ENCODE measurements around the gene SYNDIG1. TPM values are rescaled to one million over a fixed set of nuclear protein-coding genes. Genes with fewer than 3 reads are reported as not detected.

Gene SYNDIG1
- total RNA-seq, 1 experiment from 2014 or later = 5.4 TPM

DNA sequence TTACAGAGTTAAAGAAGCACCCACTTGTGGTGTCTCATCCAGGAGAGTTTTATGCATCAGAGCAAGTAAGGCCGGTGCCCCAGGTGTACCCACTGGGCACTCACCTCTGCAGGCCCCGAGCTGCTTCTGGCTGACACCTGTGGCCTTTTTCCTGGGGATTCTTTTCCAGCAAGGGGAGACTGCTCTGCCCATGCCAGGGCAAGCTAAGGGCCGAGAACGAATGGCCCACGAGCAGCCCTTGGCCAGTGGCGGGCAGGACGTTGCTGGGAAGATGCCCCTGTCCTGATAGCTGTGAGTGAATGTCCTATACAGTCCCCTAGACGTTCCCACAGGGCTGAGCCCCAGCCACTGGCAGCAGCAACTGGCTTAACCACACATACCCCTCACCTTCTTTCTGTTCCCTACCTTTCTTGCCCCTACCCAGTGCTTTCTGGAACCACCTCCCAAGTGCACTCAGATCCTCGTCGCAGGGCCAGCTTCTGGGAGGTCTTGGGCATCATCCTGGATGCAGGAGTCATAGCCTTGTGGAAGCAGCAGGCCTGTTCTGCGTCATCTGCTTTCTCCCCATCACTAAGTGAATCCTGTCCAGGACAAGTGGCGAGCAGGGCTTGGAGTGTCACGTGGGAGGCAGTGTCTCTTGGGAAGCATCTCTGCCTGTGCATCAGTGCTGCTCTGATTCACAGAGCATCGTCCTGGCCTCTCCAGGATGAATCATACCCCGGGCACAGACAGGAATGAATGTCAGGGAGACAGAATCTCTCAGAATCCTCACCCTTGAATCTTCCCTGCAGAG is 32.5 kb downstream of the SYNDIG1 start:
- Histone ChIP-seq H4K20me1 (ENCODE audit: control insufficient read depth, insufficient read depth, insufficient read length) (no peaks in the 10 kb centered on the region), H3K56ac (ENCODE audit: insufficient read length, low read depth, low read length) (no peak overlapping the region), H4K8ac (replicated peaks; ENCODE audit: insufficient read length, low read depth, low read length) (no peak overlapping the region), H3K23me2 (ENCODE audit: insufficient read length, low read depth, low read length, poor library complexity, severe bottlenecking) (no peaks in the 10 kb centered on the region), H4K5ac (ENCODE audit: insufficient read length, low read depth, low read length) (no peak overlapping the region), H3K9me3 (ENCODE audit: control insufficient read depth, low read depth, low read length) (no peaks in the 10 kb centered on the region), H2AK5ac (ENCODE audit: insufficient read length, low read length) (no peak overlapping the region), H3K4me1 (ENCODE audit: insufficient read depth, low read length) (no peaks in the 10 kb centered on the region), H3K79me1 (ENCODE audit: insufficient read depth, low read depth, low read length, poor library complexity, severe bottlenecking) (no peaks in the 10 kb centered on the region), H2BK5ac (ENCODE audit: insufficient read length, low read length) (no peak overlapping the region), H3K79me2 (ENCODE audit: insufficient read depth, low read length) (no peaks in the 10 kb centered on the region), H3K14ac (ENCODE audit: insufficient read depth, low read length) (no peak overlapping the region), H3K4ac (ENCODE audit: low read depth, low read length) (no peak overlapping the region), H3K18ac (ENCODE audit: insufficient read length, low read depth, low read length) (no peak overlapping the region), H2BK12ac (ENCODE audit: insufficient read length, low read depth, low read length) (no peak overlapping the region), H3K4me2 (ENCODE audit: insufficient read depth, insufficient read length, low read length) (no peak overlapping the region), H2BK20ac (ENCODE audit: low read depth, low read length, poor library complexity, severe bottlenecking) (no peak overlapping the region), H4K91ac (ENCODE audit: insufficient read length, low read depth, low read length) (no peak overlapping the region), H3K23ac (ENCODE audit: insufficient read length, low read depth, low read length) (no peak overlapping the region), H3T11ph (ENCODE audit: low read length) (no peak overlapping the region), H3K27me3 (ENCODE audit: insufficient read depth, low read length) (no peaks in the 10 kb centered on the region), H3K27ac (ENCODE audit: insufficient read length, low read depth, low read length) (no peak overlapping the region), H2BK120ac (ENCODE audit: low read depth, low read length, poor library complexity, severe bottlenecking) (no peak overlapping the region), H3K9ac (ENCODE audit: extremely low read depth, insufficient read length, low read length) (no peak overlapping the region), H2BK15ac (ENCODE audit: low read depth, low read length) (no peak overlapping the region), H2AFZ (ENCODE audit: low read length) (no peak overlapping the region)
- Mint-ChIP-seq H3K27ac (peak overlapping the region in 1 of 3 experiments; percentile 51; a peak in 1 of 7 replicates), H3K9me3 (no peaks in the 10 kb centered on the region), H3K36me3 (ENCODE audit: insufficient read depth in 1 of 3, low read depth in 3 of 3) (peaks cover 0 to 2% (median 0%) of the 10 kb centered on the region in 3 experiments; a peak in 1 of 7 replicates), H3K27me3 (ENCODE audit: low read depth) (no peaks in the 10 kb centered on the region), H3K4me1 (peaks cover 0 to 13% of the 10 kb centered on the region in 2 experiments; a peak in 2 of 4 replicates), H3K4me3 (no peak overlapping the region)
- TF ChIP-seq, protein P1, sequence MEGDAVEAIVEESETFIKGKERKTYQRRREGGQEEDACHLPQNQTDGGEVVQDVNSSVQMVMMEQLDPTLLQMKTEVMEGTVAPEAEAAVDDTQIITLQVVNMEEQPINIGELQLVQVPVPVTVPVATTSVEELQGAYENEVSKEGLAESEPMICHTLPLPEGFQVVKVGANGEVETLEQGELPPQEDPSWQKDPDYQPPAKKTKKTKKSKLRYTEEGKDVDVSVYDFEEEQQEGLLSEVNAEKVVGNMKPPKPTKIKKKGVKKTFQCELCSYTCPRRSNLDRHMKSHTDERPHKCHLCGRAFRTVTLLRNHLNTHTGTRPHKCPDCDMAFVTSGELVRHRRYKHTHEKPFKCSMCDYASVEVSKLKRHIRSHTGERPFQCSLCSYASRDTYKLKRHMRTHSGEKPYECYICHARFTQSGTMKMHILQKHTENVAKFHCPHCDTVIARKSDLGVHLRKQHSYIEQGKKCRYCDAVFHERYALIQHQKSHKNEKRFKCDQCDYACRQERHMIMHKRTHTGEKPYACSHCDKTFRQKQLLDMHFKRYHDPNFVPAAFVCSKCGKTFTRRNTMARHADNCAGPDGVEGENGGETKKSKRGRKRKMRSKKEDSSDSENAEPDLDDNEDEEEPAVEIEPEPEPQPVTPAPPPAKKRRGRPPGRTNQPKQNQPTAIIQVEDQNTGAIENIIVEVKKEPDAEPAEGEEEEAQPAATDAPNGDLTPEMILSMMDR (conservative IDR thresholded peaks at IDR 0.05) = no peak
- DNase-seq = peak; percentile 10
- WGBS (ENCODE audit: extremely low coverage, insufficient read length, low lambda C conversion rate) = no CpG with 5 or more reads among the region's 15 CpGs
